GM19395 (cell line): Measurements from ENCODE around the gene DOCK9.
A peak's percentile ranks its signal among the peaks of the same experiment; 100 is the strongest.

Experiments used
- ATAC-seq: cut with Tn5 transposase; IDR thresholded peaks from one replicate; pipeline ENCODE4 v1.9.1; 2021; ENCODE audit warnings: mild to moderate bottlenecking, moderate library complexity; ENCODE audit not compliant: unreplicated experiment

DOCK9 gene

DNA sequence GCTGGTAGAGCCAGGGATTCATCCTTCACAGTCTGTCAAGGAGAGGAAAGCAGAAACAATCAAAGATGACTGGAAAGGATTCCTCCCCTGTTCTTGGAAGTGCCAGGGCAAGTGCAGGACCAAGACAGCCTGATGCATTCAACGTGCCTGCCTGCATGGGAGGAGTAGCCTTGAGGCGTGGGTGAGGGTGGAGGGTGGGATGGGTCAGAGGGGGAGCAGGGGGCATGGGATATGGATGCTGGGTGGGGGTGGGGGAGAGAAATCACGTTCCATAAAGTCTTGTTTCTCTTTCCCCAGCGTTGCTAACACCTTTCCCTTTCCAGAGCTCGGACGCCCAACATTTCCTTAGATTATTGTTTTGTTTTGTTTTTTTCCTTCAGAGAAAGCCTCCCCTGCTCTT is 117.4 kb downstream of the DOCK9 start:
- no peak for ATAC-seq

DNA sequence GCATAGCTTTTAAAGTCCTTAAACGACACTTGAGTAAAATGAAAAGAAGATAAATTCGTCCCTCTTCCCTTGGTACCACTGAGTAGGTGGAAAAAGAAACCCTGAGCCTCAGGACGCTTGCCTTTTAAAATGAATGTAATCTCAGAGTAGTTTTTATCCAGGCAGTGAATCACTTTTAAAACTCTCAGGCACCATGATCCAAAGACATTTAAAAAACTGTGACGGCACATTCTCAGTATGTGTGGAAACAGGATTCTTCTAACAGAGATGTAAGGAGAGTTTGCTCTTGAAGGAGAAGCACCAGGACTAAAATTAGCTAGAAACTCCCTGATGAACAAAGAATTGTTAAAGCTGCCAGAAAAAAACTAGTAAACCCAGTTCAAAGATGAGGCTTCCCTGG is 119.7 kb downstream of the DOCK9 start:
- ATAC-seq, result no peak

DNA sequence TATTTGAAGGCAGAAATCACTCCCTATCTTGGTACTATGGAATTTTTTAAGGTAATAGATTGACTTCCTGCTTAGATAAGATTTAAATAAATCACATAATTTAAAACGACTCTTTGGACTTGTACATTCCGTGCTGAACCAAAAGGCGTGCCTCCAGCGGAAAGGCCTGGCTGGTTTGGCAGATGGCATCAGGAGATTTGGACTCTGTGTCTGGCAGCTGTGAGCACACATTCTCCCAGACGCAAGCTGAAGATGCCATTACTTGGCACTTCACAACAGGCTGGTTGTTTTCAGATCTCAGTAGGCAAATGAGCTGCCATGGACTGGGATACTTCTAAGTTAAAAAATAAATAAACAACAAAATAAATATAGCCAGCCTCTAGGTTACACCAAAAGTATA is 120.9 kb downstream of the DOCK9 start:
- ATAC-seq, result no peak

DNA sequence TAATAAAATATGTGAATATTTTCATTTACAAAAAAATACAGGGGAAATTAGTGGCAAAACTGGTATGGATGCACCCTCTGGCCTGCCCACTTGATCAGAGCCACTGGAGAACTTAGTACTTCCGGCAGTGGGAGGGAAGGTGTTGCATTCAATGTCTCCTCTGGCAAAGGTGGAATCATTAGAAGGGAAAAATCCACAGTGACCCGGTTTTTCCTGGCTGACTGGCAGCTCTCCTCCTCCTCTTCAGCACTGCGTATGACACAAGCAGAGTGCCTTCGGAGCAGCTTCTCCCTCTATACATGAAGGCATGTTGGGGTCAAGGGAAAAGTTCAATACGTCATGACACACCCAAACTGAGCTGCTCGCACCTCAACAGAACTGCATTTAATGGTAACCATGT is 123.4 kb downstream of the DOCK9 start:
- no peak for ATAC-seq

DNA sequence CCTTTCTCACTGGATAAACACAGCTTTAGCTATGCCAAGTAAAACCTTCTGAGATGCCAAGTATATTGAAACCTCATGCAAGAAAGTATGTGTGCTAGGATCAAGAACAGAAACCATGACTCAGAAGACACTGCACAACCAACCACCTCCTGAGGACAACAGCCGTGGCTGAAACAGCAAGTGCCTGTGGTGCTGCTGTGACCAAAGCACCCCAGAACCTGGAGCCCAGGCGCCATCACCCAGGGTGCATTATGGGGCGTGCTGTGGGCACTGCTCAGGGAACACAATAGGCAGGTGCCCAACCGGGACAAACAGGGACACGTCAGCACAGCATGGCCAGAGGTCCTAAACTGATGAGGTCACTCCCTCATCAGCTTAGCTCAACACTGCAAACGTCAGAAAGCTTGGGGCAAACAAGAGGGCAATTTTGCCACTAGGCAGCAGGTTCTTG is 124.1 kb downstream of the DOCK9 start:
- peak; percentile 100 for ATAC-seq

DNA sequence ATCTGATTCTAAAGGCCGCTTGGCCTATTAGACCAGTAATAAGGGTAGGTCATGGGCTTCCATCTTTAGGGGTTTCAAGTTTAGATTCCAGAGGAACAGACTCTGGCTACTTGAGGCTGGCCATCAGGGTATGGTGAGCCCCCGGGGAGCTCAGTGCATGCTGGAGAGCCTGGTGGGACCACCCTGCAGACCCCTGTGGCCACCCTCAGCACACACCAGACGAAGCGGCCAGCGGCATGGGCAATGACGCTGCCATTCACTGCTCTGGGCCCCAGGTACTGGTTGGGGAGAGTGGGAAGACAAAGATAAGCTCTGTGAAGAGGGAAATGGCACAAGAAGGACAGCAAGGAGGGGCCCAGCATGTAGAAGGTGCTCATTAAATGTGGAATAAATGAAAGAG is 126.6 kb downstream of the DOCK9 start:
- no peak for ATAC-seq

DNA sequence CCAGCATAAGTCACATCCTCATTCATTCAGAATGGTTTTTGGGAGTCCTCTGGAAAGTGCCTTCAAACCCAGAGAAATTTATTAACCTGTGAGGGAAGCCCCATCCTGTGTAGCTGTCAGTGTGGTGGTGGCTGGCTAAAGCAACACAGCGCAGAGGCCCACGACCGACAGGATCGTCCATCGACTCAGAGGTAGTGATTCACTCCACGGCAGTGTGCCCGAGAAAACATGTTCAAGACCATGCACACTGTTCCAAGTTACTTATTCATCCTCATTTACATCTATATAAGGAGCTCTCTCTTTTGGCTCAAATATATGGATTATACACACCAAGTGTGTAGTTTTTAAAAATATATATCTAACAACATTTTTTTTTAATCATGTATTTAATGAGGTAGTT is 129.1 kb downstream of the DOCK9 start:
- ATAC-seq, result no peak

DNA sequence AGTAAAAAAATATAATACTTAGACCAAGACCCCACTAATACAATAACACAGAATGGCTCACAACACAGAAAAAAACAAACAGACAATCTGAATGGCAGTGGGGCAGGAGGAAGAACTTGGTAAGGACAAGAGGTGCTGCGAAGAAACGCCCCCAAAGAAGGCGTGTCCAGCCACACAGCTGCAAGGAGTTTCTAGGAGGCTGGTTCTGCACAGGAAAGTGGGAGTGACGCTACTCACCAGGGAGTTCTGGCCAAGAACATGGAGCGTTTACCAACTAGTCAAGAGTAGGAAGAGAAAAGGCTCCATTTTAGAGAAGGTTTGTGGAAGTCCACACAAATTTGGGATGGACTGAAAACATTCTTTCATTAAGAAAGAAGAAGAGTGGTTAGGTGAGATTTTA is 130.1 kb downstream of the DOCK9 start:
- ATAC-seq, result no peak

DNA sequence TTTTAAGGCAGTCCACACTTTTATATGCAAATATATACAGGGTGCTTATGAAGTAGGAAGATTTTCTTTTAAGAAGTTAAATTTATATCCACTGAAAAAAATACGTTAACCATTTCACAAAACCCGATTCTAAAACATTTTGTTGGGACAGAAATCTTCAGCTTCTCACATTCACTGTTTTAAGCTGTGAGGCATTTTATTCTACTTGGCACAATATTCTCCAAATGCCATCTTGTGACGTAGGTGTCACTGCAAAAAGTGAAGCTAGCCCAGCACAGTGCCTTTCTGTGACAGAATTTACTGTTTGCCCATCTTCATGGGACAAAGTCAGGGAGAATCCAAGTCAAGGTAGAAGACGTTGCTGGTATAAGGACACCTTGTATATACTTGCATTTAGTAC is 130.9 kb downstream of the DOCK9 start:
- ATAC-seq, result no peak

DNA sequence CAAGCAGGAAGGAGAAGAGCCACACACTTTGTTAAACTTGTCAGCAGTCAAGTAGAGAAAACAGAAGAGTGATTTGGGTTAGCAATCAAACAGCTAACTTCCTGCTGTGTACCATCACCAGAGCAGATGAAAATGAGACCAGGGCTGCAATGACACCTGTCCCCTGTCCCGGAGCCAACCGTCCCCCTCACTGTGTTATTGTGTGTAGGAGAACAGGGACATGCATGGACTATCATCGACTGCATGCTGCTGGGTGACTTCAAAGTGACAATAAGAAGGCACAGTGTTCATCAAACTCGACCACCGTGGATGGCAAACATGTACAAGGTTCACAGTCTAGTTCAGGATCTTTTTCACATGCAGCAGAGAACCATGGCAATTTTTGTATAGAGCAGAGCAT is 131.3 kb downstream of the DOCK9 start:
- ATAC-seq, result no peak

DNA sequence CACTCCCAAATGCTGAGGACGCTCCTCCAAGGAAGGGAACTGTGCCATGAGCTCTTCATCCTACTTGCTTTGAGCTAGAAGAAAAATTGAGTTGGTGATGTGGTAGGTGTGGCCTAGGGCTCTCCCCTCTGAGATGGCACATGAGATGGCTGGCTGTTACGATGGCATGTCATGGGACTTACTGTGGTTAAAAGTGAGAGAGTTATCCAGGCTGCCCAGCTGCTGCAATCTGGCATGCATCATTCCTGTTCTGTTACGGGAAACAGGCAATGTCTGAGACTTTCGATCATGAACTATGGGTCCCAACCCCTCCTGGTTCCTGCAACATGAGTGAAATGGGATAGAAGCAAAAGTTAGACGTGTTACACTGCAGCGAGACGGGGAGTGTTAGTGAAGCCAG is 132.1 kb downstream of the DOCK9 start:
- ATAC-seq, result no peak

DNA sequence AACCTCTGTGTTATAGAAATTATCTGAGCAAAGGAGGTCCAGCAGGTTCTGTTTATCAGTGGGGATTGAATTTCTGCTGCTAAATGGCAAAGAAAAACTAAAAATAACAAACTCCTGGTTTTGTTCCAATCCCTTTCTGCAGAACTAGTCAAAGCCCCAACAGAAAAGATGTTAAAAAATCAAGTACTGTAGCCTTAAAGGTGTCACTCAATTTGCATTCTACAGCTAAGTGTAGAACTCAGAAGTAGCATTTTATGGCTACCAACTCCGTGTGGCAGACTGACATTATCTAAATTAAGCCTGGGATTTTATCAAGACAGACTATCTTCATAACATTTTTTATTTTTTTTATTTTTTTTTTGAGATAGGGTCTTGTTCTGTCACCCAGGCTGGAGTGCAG is 133.8 kb downstream of the DOCK9 start:
- no peak for ATAC-seq

DNA sequence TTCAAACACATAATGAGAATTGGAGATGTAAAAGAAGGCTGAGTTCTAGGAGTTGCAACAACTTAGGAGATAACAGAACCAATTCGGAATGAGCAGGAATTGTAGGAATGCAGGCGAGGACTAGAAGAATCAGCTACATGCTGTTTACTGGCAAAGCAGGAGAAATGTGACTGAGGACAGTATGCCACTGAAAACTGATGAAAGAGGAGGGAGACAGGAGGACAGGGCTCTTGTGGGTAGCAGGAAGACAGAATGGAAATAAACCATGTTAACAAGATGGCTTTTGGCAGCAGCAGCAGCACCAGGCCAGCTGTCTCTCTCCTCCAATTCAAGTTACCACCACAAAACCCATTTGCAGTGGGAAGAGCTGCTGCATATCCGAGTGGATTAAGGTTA is 134.4 kb downstream of the DOCK9 start:
- ATAC-seq, result no peak

DNA sequence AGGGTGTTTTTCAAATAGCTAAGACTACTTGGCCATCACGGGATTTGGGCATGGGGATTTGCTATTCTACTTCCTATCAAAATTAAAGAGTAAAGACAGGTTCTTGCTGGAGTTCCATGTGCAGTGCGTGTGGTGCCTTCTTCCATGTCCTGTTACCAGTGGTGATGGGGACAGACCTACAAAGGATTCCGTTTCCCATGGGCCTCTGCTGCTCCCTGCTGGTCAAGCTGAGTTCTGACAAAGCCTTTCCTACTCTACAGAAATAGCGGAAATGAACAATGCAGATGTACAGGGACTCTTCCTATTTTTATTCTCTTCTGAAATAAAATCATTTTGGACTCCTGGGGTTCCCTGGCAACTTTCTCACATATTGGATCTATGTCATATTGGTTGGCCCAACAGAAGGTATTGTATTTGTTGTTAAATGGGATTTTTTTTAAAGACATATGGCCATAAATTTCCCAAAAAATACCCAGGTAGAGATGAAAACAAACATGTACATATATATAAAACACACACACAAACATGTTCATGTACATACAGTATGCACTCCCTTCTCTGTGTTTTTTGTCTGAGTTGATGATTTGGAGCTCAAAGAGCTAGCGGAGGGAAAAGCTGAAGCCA is 134.9 kb downstream of the DOCK9 start:
- peak; percentile 90 for ATAC-seq

DNA sequence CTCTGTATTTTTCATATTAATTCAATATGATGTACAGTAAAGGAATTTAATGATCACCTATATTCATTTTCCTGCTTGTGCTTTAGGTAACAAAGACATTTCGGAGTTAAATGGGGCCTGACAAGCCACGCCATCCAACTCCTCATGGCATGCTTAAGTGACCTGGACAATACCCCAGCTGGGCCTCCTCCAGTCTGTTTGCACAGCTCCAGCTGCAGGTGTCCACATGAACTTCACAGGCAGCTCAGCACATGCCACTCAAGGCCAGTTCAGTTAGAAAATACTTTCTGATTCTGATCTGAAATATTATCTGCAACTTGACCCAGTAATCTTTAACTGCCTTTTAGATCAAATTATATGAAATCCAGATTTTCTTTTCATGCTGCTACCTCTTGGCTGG is 135.8 kb downstream of the DOCK9 start:
- ATAC-seq, result no peak

DNA sequence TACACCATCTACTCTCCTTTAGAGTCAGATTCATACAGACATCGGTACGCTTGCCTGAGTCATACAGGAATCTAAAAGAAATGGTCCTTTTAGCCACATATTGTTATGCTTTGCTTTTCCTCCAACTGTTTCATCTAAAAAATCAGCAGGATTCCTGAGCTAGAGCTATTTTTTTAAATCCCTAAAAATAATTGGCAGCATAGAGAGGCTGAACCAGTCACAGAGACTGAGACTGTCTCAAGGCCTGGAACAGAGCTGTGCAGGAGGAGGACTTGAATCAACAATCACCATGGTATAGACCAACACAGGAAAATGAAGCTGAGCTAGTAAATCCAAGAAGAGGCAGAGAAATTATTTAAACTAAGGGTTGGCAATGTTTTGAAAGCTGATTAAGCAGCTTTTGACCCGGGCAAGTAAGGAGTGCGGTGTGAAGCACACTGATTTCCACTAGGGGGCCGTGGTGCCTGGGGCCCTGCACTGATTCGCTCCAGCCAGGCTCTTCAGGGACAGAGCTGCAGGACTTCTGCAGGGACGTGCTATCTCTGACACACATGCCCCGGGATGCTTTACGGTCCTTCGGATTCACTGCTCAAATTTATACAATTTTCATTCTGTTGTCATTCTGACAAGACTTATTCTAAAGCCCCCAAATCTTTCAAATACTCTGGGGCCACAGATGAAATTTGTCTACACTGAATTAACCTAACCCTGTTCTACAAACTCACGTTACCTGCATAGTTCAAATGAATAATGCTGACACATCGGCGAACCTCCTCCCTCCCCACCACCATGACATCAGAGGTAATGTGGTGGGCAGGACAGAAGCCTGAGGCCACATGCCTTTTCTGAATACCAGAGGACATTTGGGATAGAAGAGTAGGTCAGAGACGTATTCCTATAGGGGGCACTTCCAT is 137.8 kb downstream of the DOCK9 start:
- ATAC-seq, result peak; percentile 91

DNA sequence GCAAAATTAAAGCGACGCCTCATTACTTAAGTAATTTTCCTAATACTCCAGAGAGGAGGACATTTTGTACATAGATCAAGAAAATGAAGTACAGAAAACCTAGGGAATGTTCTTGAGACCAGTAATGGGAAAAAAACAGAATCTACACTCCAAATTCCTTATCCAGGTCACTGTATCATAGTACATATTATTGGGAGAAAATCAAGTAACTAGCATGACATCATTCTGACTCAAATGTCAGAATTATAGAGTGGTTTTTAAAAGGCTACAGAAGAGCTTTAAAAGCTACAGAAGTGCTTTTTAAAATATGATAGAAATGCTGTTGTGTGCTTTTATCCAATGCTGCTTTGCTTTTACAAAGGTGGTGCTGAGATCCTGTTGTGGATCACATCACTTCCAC is 139.1 kb downstream of the DOCK9 start:
- ATAC-seq, result no peak

DNA sequence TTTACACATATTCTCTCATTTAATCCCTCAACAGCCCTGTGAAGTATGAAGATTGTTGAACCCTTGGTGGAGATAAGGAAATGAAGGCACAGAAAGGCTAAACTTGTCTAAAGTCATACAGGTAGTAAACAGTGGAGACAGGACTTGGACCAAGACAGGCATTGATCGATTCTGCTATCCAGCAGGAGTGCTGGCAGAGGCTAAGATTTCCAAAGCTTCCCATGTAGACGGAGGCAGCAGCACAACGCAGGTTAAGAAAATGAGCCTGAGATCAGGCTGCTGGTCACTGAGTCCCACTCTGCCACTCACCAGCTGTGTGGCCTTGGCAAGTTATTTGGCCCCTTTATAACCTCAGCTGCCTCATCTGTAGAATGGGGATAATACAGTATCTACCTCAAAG is 140.0 kb downstream of the DOCK9 start:
- ATAC-seq, result no peak

DNA sequence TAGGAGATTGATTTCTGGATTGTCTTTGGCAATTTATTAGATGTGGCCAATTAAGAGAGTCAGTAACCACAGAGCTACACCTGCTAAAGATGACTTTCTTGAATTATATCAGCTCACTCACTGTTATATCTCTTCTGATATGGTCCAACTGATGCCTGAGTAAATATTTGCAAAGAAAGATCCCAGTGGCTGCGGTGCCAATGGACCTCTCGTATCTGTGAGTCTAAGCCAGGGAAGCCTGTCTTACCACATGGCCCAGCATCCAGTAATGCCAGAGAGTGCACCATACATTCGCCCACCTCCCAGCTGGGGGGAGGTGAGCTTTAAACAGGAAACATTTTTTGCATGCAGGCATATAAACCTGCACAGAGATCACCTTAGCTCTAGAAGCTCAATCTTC is 142.7 kb downstream of the DOCK9 start:
- no peak for ATAC-seq

DNA sequence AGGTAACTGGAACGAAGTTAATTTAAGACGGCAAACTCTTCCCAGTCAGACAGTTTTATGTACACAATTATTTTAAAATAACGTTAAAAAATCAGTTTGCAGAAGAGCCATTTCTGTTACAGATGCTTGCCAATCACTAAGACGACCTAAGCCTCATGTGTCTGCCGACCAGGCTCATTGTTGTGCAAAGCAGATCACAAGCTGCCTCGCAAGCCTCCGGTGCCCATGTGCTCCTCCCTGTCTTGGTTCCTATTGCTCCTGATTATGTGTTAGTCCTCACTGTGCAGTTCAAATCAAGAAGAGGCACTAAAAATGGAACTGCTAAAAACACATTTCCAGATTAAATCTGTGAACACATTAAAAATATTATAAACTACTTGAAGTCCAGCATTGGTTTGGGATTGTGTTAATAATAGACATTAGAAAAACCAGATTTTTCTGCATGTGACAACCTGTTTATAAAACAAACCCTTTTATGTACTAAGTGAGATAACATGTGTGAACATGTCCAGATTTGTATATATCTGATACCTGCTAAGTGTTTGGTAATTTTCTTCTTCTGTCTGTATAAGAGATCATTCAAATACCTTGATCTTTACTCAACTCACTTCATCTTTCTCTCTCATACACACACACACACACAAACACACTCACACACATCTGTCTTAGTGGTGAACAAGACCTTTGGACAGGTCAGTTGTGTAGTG is 143.5 kb downstream of the DOCK9 start:
- no peak for ATAC-seq

DNA sequence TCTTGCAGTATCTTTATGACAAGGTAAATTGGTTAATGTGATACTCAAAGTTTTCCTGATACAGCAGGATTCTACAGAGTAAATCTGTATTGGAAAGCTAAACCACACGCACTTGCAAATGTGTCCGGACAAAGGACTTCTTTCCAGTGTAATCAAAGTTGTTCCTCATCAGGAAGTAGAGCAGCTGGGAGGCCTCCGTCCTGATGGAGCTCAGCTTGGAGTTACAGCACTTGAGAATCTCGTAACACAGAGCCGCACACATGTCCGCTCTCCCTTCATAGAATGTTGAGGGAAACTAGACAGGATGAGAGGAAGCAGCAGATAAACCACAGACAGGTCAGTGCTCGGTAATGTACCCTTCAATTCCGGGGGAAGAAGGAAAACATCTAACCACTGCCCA is 146.6 kb downstream of the DOCK9 start:
- ATAC-seq, result no peak

DNA sequence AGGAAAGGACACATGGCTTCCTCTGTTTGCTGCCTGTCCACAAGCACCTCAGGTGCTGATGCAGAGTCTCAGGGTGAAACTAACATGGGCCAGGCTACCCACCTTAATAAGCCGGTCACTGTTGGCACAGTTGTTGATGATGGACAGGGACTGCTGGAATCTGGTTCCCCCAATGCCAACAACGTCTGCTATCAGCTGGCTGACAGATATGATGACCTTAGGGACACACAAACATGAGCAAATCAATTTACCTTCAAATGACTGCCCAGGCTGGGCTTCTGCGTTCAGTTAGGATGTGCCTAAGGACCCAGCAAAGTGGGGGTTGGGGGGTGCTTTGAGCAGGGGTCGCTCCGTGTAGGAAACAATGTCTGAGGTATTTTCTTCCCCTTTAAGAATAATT is 148.3 kb downstream of the DOCK9 start:
- ATAC-seq, result no peak
